ENCODE results near the gene RXRB. TPM values are rescaled to one million over a fixed set of nuclear protein-coding genes. Genes with fewer than 3 reads are reported as not detected.

The RXRB gene
- total RNA-seq, 4 donors from 2014 or later = 28.6 to 71.0 (median 34.0) TPM

- TF ChIP-seq POLR2A (IDR thresholded peaks at IDR 0.05) (peak in 1 of 2 donors; percentile 48), CTCF (IDR thresholded peaks at IDR 0.05) (peak in 1 of 4 experiments; percentile 7)
- Histone ChIP-seq H3K9me3 (no peaks in the 10 kb centered on the region), H3K27ac (peak within 1 kb of the TSS in 1 of 2 donors; percentile 35), H3K4me1 (peaks cover 10% of the 10 kb centered on the region in 2 donors), H3K27me3 (no peaks in the 10 kb centered on the region), H3K4me3 (peak within 1 kb of the TSS; percentile 41), H3K36me3 (no peaks in the 10 kb centered on the region)
- peak; percentile 89 to 90 for DNase-seq
- intact Hi-C loops (cut with DNase I; ENCODE audit: low total_unique reads) = loop anchor here (10.0 kb wide), 1 partner anchor 90 kb away; the partner anchor contains the start of gene RGL2
These were observed 4.1 kb upstream of the RXRB start, which contains the start of gene HSD17B8 for GRCh38 chr6:33204415-33205190. TSS of gene HSD17B8 (plus strand) at chr6:33204655. CDS start at chr6:33204669, 14 bp downstream.

DNA sequence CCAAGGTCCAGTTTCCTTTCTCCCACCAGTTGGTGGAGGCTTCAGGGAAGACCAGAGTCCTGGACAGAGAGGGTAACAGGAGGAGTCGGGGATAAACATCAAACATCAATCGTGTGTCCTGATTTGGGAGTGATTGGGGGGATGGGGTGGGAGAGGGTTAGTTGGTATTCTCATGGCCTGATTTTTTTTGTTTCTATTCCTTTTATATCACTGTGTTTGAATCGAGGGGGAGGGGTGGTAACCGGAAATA lies 3.6 kb upstream of the RXRB start:
- H3K4me3 ChIP-seq = peak overlapping the region in 1 of 2 donors; percentile 41
- no peak for DNase-seq
- intact Hi-C loops (cut with DNase I; ENCODE audit: low total_unique reads) = loop anchor here (10.0 kb wide), 1 partner anchor 91 kb away; the partner anchor contains the start of gene RGL2
- H3K27me3 ChIP-seq = no peaks in the 10 kb centered on the region
- no peak for TF ChIP-seq CTCF (IDR thresholded peaks at IDR 0.05)
- H3K27ac ChIP-seq = no peak overlapping the region
- H3K36me3 ChIP-seq = no peaks in the 10 kb centered on the region
- peaks cover 10% of the 10 kb centered on the region in 2 donors for H3K4me1 ChIP-seq
- no peaks in the 10 kb centered on the region for H3K9me3 ChIP-seq

GRCh38 chr6:33203443-33204164 lies 3.1 kb upstream of the RXRB start:
- no peak overlapping the region for H3K27ac ChIP-seq
- DNase-seq = no peak
- no peak for TF ChIP-seq CTCF (IDR thresholded peaks at IDR 0.05)
- intact Hi-C loops (cut with DNase I; ENCODE audit: low total_unique reads) = loop anchor here (10.0 kb wide), 1 partner anchor 91 kb away; the partner anchor contains the start of gene RGL2
- H3K27me3 ChIP-seq = no peaks in the 10 kb centered on the region
- peaks cover 10% of the 10 kb centered on the region in 2 donors for H3K4me1 ChIP-seq
- no peaks in the 10 kb centered on the region for H3K9me3 ChIP-seq
- H3K4me3 ChIP-seq = no peak overlapping the region
- H3K36me3 ChIP-seq = no peaks in the 10 kb centered on the region

- no peaks in the 10 kb centered on the region for H3K36me3 ChIP-seq
- H3K27ac ChIP-seq = no peak overlapping the region
- intact Hi-C loops (cut with DNase I; ENCODE audit: low total_unique reads) = loop anchor here (10.0 kb wide), 1 partner anchor 92 kb away; the partner anchor contains the start of gene RGL2
- H3K27me3 ChIP-seq = no peaks in the 10 kb centered on the region
- TF ChIP-seq CTCF (IDR thresholded peaks at IDR 0.05) (no peak), POLR2A (IDR thresholded peaks at IDR 0.05) (no peak)
- H3K9me3 ChIP-seq = no peaks in the 10 kb centered on the region
- peaks cover 10% of the 10 kb centered on the region in 2 donors for H3K4me1 ChIP-seq
- no peak for DNase-seq
- H3K4me3 ChIP-seq = no peak overlapping the region
These were observed 2.3 kb upstream of the RXRB start for GRCh38 chr6:33202799-33203198.

- TF ChIP-seq CTCF (IDR thresholded peaks at IDR 0.05) (no peak), POLR2A (IDR thresholded peaks at IDR 0.05) (no peak)
- H3K27ac ChIP-seq = no peak overlapping the region
- H3K27me3 ChIP-seq = no peaks in the 10 kb centered on the region
- peak overlapping the region; percentile 72 to 89 for H3K4me3 ChIP-seq
- H3K9me3 ChIP-seq = no peaks in the 10 kb centered on the region
- intact Hi-C loops (cut with DNase I; ENCODE audit: low total_unique reads) = loop anchor here (10.0 kb wide), 1 partner anchor 93 kb away; the partner anchor contains the start of gene RGL2
- H3K36me3 ChIP-seq = no peaks in the 10 kb centered on the region
- peaks cover 10% of the 10 kb centered on the region in 2 donors for H3K4me1 ChIP-seq
- DNase-seq = no peak
These were observed 1.5 kb upstream of the RXRB start for GRCh38 chr6:33201935-33202334.

Data from uterus (tissue), 4 donors.